K562 (cell line): ENCODE results near the gene SEMA3A.

ENCODE experiments used
- CHD2 ChIP-seq: IDR thresholded peaks from 2 replicates; pipeline ENCODE4 v1.6.1; 2011; ENCODE audit warnings: low read depth, low read length
- MTA1 ChIP-seq: fragments of 450-650 bp; IDR thresholded peaks from 2 replicates; pipeline ENCODE4 v1.6.1; 2017; ENCODE audit warnings: borderline replicate concordance
- MXI1 ChIP-seq: IDR thresholded peaks from 2 replicates; pipeline ENCODE4 v1.6.1; 2011; ENCODE audit warnings: low read depth, mild to moderate bottlenecking, improper control_type of control experiment, low read length
- PTBP1 ChIP-seq: fragments of 200-400 bp; formaldehyde crosslinking; IDR thresholded peaks from 2 replicates; pipeline ENCODE4 v1.6.1; 2017; ENCODE audit warnings: low read depth, low read length
- REST ChIP-seq, 2 experiments: fragments of 450-650 bp; formaldehyde crosslinking in 1 of 2; IDR thresholded peaks; 2 replicates each; pipeline versions ENCODE4 v1.4.0 to v1.6.1; 2014 to 2020; ENCODE audit warnings: mild to moderate bottlenecking in 2 of 2, borderline replicate concordance in 1 of 2, low read depth in 1 of 2
- ZFP36 ChIP-seq: fragments of 150-350 bp; IDR thresholded peaks from 2 replicates; pipeline ENCODE4 v1.6.1; 2018; ENCODE audit warnings: low read length, low read depth; ENCODE audit not compliant: partially characterized antibody
- TF ChIP-seq, protein P1 (sequence below), 3 experiments: IDR thresholded peaks in 2 of 3; conservative IDR thresholded peaks in 1 of 3; 2 replicates each; pipeline ENCODE4 v1.5.1; 2011 to 2012; ENCODE audit warnings: low read length in 3 of 3, mild to moderate bottlenecking in 3 of 3, control low read depth in 2 of 3, improper control_type of control experiment in 1 of 3, inconsistent platforms in 1 of 3, low read depth in 1 of 3, mixed read lengths in 1 of 3, moderate library complexity in 1 of 3; ENCODE audit not compliant: insufficient read depth in 2 of 3

- TF ChIP-seq MXI1, result no peak
- TF ChIP-seq REST (IDR thresholded peaks at IDR 0.05; ENCODE audit: borderline replicate concordance), result no peak
- no peak for TF ChIP-seq REST (CRISPR knock-in tag; IDR thresholded peaks at IDR 0.05; ENCODE audit: low read depth)
- no peak for TF ChIP-seq MTA1
- no peak for TF ChIP-seq ZFP36
- no peak for TF ChIP-seq CHD2
- TF ChIP-seq PTBP1, result no peak
- TF ChIP-seq, protein P1, sequence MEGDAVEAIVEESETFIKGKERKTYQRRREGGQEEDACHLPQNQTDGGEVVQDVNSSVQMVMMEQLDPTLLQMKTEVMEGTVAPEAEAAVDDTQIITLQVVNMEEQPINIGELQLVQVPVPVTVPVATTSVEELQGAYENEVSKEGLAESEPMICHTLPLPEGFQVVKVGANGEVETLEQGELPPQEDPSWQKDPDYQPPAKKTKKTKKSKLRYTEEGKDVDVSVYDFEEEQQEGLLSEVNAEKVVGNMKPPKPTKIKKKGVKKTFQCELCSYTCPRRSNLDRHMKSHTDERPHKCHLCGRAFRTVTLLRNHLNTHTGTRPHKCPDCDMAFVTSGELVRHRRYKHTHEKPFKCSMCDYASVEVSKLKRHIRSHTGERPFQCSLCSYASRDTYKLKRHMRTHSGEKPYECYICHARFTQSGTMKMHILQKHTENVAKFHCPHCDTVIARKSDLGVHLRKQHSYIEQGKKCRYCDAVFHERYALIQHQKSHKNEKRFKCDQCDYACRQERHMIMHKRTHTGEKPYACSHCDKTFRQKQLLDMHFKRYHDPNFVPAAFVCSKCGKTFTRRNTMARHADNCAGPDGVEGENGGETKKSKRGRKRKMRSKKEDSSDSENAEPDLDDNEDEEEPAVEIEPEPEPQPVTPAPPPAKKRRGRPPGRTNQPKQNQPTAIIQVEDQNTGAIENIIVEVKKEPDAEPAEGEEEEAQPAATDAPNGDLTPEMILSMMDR (IDR thresholded peaks at IDR 0.05 in 2 of 3, conservative IDR thresholded peaks at IDR 0.05 in 1 of 3; ENCODE audit: insufficient read depth in 2 of 3, low read depth in 1 of 3, low read length in 3 of 3), result no peak
Observed at GRCh38 chr7:84175461-84175860, 19.1 kb downstream of the SEMA3A start.
